H1 (cell line): ENCODE measurements around the gene GARNL3. TPM values are rescaled to one million over a fixed set of nuclear protein-coding genes. Genes with fewer than 3 reads are reported as not detected.

Experiments used
- CTCF ChIA-PET: fragments of 300-600 bp; sonication (Branson Sonifier 250); formaldehyde crosslinking; loops from one replicate; lab custom pipeline; 2021; ENCODE audit not compliant: partially characterized antibody; lab: Charles Lee
- POLR2A ChIA-PET: fragments of 300-600 bp; sonication (Branson Sonifier 250); formaldehyde crosslinking; loops from one replicate; lab custom pipeline; 2021; ENCODE audit warnings: inconsistent platforms; ENCODE audit not compliant: partially characterized antibody; lab: Charles Lee
- DNase-seq, 2 experiments: peaks; one replicate each; pipeline versions ENCODE4 v3.0.0 to v3.0.0-alpha.2; 2010 to 2022; ENCODE audit warnings: low spot score in 2 of 2, low read depth in 1 of 2, mixed read lengths in 1 of 2
- FAIRE-seq: peaks from 2 replicates; lab custom pipeline; 2011; peaks lifted over from hg19 to GRCh38; lab: Jason Lieb, UNC
- H2AFZ ChIP-seq: 2 replicates; pipeline ENCODE4 v1.8.1; 2012; ENCODE audit warnings: low read length, inconsistent platforms
- H2AK5ac ChIP-seq: 2 replicates; pipeline ENCODE4 v1.6.1; 2013; ENCODE audit warnings: low read depth, low read length
- H2BK120ac ChIP-seq: replicated peaks from 2 replicates; pipeline ENCODE3; 2013; ENCODE audit warnings: low read depth, low read length, inconsistent platforms
- H2BK12ac ChIP-seq: 2 replicates; pipeline ENCODE4 v1.6.1; 2013; ENCODE audit warnings: low read depth, low read length
- H2BK15ac ChIP-seq: 2 replicates; pipeline ENCODE4 v1.6.1; 2013; ENCODE audit warnings: low read length
- H2BK20ac ChIP-seq: 2 replicates; pipeline ENCODE4 v1.6.1; 2013; ENCODE audit warnings: low read length
- H2BK5ac ChIP-seq: 2 replicates; pipeline ENCODE4 v1.6.1; 2013; ENCODE audit warnings: low read depth, low read length
- H3K14ac ChIP-seq: 2 replicates; pipeline ENCODE4 v1.6.1; 2013; ENCODE audit warnings: inconsistent platforms; ENCODE audit not compliant: insufficient read length
- H3K18ac ChIP-seq: 2 replicates; pipeline ENCODE4 v1.6.1; 2013; ENCODE audit warnings: low read length; ENCODE audit errors: extremely low read depth
- H3K23ac ChIP-seq: 2 replicates; pipeline ENCODE4 v1.6.1; 2013; ENCODE audit warnings: inconsistent platforms; ENCODE audit not compliant: insufficient read length
- H3K23me2 ChIP-seq: 2 replicates; pipeline ENCODE4 v1.6.1; 2013; ENCODE audit warnings: low read depth, low read length
- H3K27ac ChIP-seq: 2 replicates; pipeline ENCODE4 v1.6.1; 2011; ENCODE audit warnings: low read depth, low read length, inconsistent platforms
- H3K27me3 ChIP-seq, 4 experiments: replicated peaks in 1 of 4; 1 replicate in 1 of 4; 2 replicates in 3 of 4; pipeline versions ENCODE4 v1.6.1 to v1.8.1; 2011 to 2013; ENCODE audit warnings: low read length in 3 of 4, mild to moderate bottlenecking in 3 of 4, inconsistent platforms in 2 of 4, mixed read lengths in 2 of 4, moderate library complexity in 1 of 4; ENCODE audit not compliant: control insufficient read depth in 3 of 4, insufficient read depth in 3 of 4; ENCODE audit errors: extremely low read depth in 1 of 4
- H3K36me3 ChIP-seq, 4 experiments: 2 replicates each; pipeline versions ENCODE4 v1.6.1 to v1.8.1; 2011 to 2013; ENCODE audit warnings: mild to moderate bottlenecking in 4 of 4, low read length in 3 of 4, moderate library complexity in 2 of 4, control low read depth in 1 of 4, inconsistent platforms in 1 of 4; ENCODE audit not compliant: insufficient read depth in 4 of 4, control insufficient read depth in 2 of 4
- H3K4ac ChIP-seq: replicated peaks from 2 replicates; pipeline ENCODE3; 2013; ENCODE audit warnings: low read length, low read depth, mixed read lengths, inconsistent platforms; ENCODE audit not compliant: insufficient read length
- H3K4me1 ChIP-seq, 4 experiments: replicated peaks in 1 of 4; 1 replicate in 1 of 4; 2 replicates in 3 of 4; pipeline versions ENCODE4 v1.6.1 to v1.8.1; 2011 to 2013; ENCODE audit warnings: low read length in 3 of 4, inconsistent platforms in 2 of 4, mixed read lengths in 1 of 4; ENCODE audit not compliant: insufficient read depth in 4 of 4, control insufficient read depth in 3 of 4
- H3K4me2 ChIP-seq, 2 experiments: 2 replicates each; pipeline versions ENCODE4 v1.6.1 to v1.8.1; 2011 to 2013; ENCODE audit warnings: low read depth in 2 of 2, low read length in 2 of 2, control low read depth in 1 of 2, inconsistent platforms in 1 of 2, mild to moderate bottlenecking in 1 of 2; ENCODE audit not compliant: insufficient read depth in 1 of 2
- H3K4me3 ChIP-seq, 4 experiments: fragments of 200-600, 300-600 bp in 1 of 4; sonication (generic), shearing (Covaris generic), sonication (Bioruptor Twin) in 1 of 4; 2 replicates each; pipeline versions ENCODE4 v1.5.1 to v1.8.1; 2011 to 2016; ENCODE audit warnings: low read length in 4 of 4, low read depth in 3 of 4, control low read depth in 2 of 4, inconsistent platforms in 2 of 4, mild to moderate bottlenecking in 2 of 4, mixed read lengths in 1 of 4, moderate library complexity in 1 of 4; ENCODE audit not compliant: insufficient read depth in 2 of 4; ENCODE audit errors: extremely low read depth in 1 of 4
- H3K56ac ChIP-seq: replicated peaks from 2 replicates; pipeline ENCODE3; 2013; ENCODE audit warnings: low read depth, mild to moderate bottlenecking, mixed read lengths, low read length, inconsistent platforms; ENCODE audit not compliant: insufficient read length
- H3K79me1 ChIP-seq: 2 replicates; pipeline ENCODE4 v1.6.1; 2013; ENCODE audit warnings: low read depth, low read length, control low read depth
- H3K79me2 ChIP-seq, 2 experiments: 2 replicates each; pipeline versions ENCODE4 v1.6.1 to v1.8.1; 2012 to 2013; ENCODE audit warnings: low read length in 2 of 2, mild to moderate bottlenecking in 2 of 2, inconsistent platforms in 1 of 2; ENCODE audit not compliant: insufficient read depth in 2 of 2, control insufficient read depth in 1 of 2
- H3K9ac ChIP-seq, 4 experiments: replicated peaks in 1 of 4; 1 replicate in 1 of 4; 2 replicates in 3 of 4; pipeline versions ENCODE4 v1.6.1 to v1.8.1; 2011 to 2013; ENCODE audit warnings: low read depth in 3 of 4, low read length in 3 of 4, control low read depth in 2 of 4, mild to moderate bottlenecking in 2 of 4, moderate library complexity in 2 of 4, inconsistent platforms in 1 of 4; ENCODE audit errors: extremely low read depth in 1 of 4
- H3K9me3 ChIP-seq, 2 experiments: 2 replicates each; pipeline versions ENCODE4 v1.6.1 to v1.8.1; 2012 to 2013; ENCODE audit warnings: mild to moderate bottlenecking in 2 of 2, moderate library complexity in 2 of 2, control low read depth in 1 of 2, inconsistent platforms in 1 of 2, low read depth in 1 of 2, low read length in 1 of 2, mixed read lengths in 1 of 2; ENCODE audit not compliant: insufficient read depth in 2 of 2
- H4K20me1 ChIP-seq, 2 experiments: replicated peaks in 1 of 2; 2 replicates each; pipeline versions ENCODE3 to v1.8.1; 2011 to 2013; ENCODE audit warnings: inconsistent platforms in 2 of 2, low read length in 2 of 2, mild to moderate bottlenecking in 1 of 2; ENCODE audit not compliant: insufficient read depth in 2 of 2, control insufficient read depth in 1 of 2
- H4K5ac ChIP-seq: 2 replicates; pipeline ENCODE4 v1.6.1; 2013; ENCODE audit warnings: low read length, low read depth, mixed read lengths, inconsistent platforms; ENCODE audit not compliant: insufficient read length
- H4K8ac ChIP-seq: 2 replicates; pipeline ENCODE4 v1.8.0; 2013; ENCODE audit warnings: mild to moderate bottlenecking, moderate library complexity, low read length, inconsistent platforms; ENCODE audit not compliant: insufficient read depth; ENCODE audit errors: extremely low read depth
- H4K91ac ChIP-seq: replicated peaks from 2 replicates; pipeline ENCODE3; 2013; ENCODE audit warnings: low read length, mixed read lengths, inconsistent platforms; ENCODE audit not compliant: insufficient read length
- CBX8 ChIP-seq: fragments of 300-800, 300-1000 bp; sonication (generic); IDR thresholded peaks from 2 replicates; pipeline ENCODE4 v1.7.1; 2016; ENCODE audit warnings: low read depth, low read length, borderline replicate concordance
- CHD1 ChIP-seq: IDR thresholded peaks from 2 replicates; pipeline ENCODE4 v1.6.1; 2012; ENCODE audit warnings: low read depth, low read length, improper control_type of control experiment
- CREB1 ChIP-seq: IDR thresholded peaks from 2 replicates; pipeline ENCODE4 v1.6.1; 2012; ENCODE audit warnings: inconsistent platforms
- CTBP2 ChIP-seq: IDR thresholded peaks from 2 replicates; pipeline ENCODE4 v1.7.0; 2011; ENCODE audit warnings: borderline replicate concordance, mild to moderate bottlenecking, moderate library complexity, mixed read lengths, low read length; ENCODE audit not compliant: insufficient read depth, insufficient read length
- EP300 ChIP-seq, 2 experiments: IDR thresholded peaks; 1 replicate in 1 of 2; 2 replicates in 1 of 2; pipeline ENCODE4 v1.6.1; 2011 to 2012; ENCODE audit warnings: low read depth in 2 of 2, low read length in 2 of 2, mild to moderate bottlenecking in 2 of 2, borderline replicate concordance in 1 of 2, inconsistent platforms in 1 of 2, moderate library complexity in 1 of 2
- NRF1 ChIP-seq: IDR thresholded peaks from 2 replicates; pipeline ENCODE4 v1.6.1; 2011; ENCODE audit warnings: mild to moderate bottlenecking, low read depth, low read length, improper control_type of control experiment
- PHF8 ChIP-seq: fragments of 200-600 bp; sonication (generic); conservative IDR thresholded peaks from 2 replicates; pipeline ENCODE4 v1.7.1; 2012; ENCODE audit warnings: low read depth, mild to moderate bottlenecking, inconsistent platforms, low read length, moderate library complexity
- RBBP5 ChIP-seq: IDR thresholded peaks from 2 replicates; pipeline ENCODE4 v1.7.1; 2012; ENCODE audit warnings: low read depth, mild to moderate bottlenecking, inconsistent platforms, low read length, moderate library complexity, borderline replicate concordance
- RXRA ChIP-seq: IDR thresholded peaks from 2 replicates; pipeline ENCODE4 v1.6.1; 2011; ENCODE audit warnings: low read depth, mild to moderate bottlenecking, low read length, moderate library complexity; ENCODE audit not compliant: insufficient read depth
- SIN3A ChIP-seq, 2 experiments: IDR thresholded peaks in 1 of 2; conservative IDR thresholded peaks in 1 of 2; 2 replicates each; pipeline ENCODE4 v1.6.1; 2011 to 2012; ENCODE audit warnings: low read length in 2 of 2, improper control_type of control experiment in 1 of 2, low read depth in 1 of 2, mild to moderate bottlenecking in 1 of 2
- SIX5 ChIP-seq: IDR thresholded peaks from 2 replicates; pipeline ENCODE4 v1.6.1; 2011; ENCODE audit warnings: mild to moderate bottlenecking, low read depth, low read length
- TAF7 ChIP-seq: optimal IDR thresholded peaks from 2 replicates; pipeline ENCODE3; 2011; ENCODE audit warnings: low read depth, mild to moderate bottlenecking, inconsistent platforms, low read length, moderate library complexity, borderline replicate concordance
- TBP ChIP-seq: IDR thresholded peaks from 2 replicates; pipeline ENCODE4 v1.6.1; 2011; ENCODE audit warnings: low read depth, low read length, improper control_type of control experiment
- ZNF274 ChIP-seq: IDR thresholded peaks from 2 replicates; pipeline ENCODE4 v1.7.0; 2012; ENCODE audit warnings: low read length, borderline replicate concordance; ENCODE audit errors: extremely low read depth
- WGBS, 2 experiments: shearing (Covaris generic) in 1 of 2; methylation state at CpG; one replicate each; pipeline versions ENCODE4 v1.1.6 to v1.1.7; 2013 to 2015; ENCODE audit warnings: low lambda C conversion rate in 2 of 2, mixed read lengths in 2 of 2, inconsistent platforms in 1 of 2, low coverage in 1 of 2, missing lambda C conversion rate in 1 of 2; ENCODE audit not compliant: insufficient replicate concordance in 2 of 2, insufficient coverage in 1 of 2, insufficient read length in 1 of 2; ENCODE audit errors: extremely low coverage in 1 of 2, missing lambda C conversion rate in 1 of 2; 5-methylcytosine and 5-hydroxymethylcytosine counted together
- polyA plus RNA-seq, 7 experiments: library from polyadenylated mRNA; depleted of rRNA in 3 of 7; stranded (reverse) in 5 of 7; unstranded in 2 of 7; fragments of >200 nt in 5 of 7; fragments of 200-250 nt in 2 of 7; gene quantifications; 1 replicate in 5 of 7; 2 replicates in 1 of 7; 4 replicates in 1 of 7; pipeline versions ENCODE4 v1.2.1 to v1.2.3, GENCODE V29; 2011 to 2013; ENCODE audit warnings: missing spikeins in 2 of 7, mixed read lengths in 2 of 7
- total RNA-seq: library from RNA; stranded (reverse); fragmentation: NEBNext Ultra II Directional; extraction: Animal tissue kit (Norgen Biotek cat#: 25700); gene quantifications from 2 replicates; pipeline ENCODE4 v1.2.1, GENCODE V29; 2021

GARNL3 gene
- total and polyA plus RNA-seq, 2 of the 8 experiments (the other 6 are each of a cell fraction or from before 2014, with no cell fraction given): 6.5 to 18.3 TPM

DNA sequence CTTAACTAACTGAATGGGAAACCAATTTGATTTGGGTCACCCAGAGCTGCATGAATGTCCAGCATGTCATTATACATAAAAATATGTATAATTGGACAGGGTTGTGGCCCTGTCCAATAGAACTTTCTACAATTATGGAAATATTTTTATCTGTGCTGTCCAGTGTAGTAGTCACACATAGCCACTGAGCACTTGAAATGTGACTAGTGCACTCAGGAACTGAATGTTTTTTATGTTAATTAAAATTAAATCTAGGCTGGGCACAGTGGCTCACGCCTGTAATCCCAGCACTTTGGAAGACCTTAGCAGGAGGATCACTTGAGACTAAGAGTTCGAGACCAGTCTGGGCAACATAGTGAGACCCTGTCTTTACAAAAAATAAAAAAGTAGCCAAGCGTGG lies 18.6 kb downstream of the GARNL3 start:
- Histone ChIP-seq H3K23ac (no peak overlapping the region), H2BK15ac (no peak overlapping the region), H3K9me3 (no peaks in the 10 kb centered on the region), H3K18ac (no peak overlapping the region), H3K36me3 (no peaks in the 10 kb centered on the region), H4K5ac (no peak overlapping the region), H2BK5ac (no peak overlapping the region), H3K27ac (no peak overlapping the region), H3K4me1 (peaks cover 0 to 4% (median 1%) of the 10 kb centered on the region in 4 experiments; a peak in 2 of 7 replicates), H3K9ac (no peak overlapping the region), H3K79me1 (no peaks in the 10 kb centered on the region; the same call in 1 of the 2 replicates), H2BK12ac (no peak overlapping the region), H3K27me3 (no peaks in the 10 kb centered on the region), H2AFZ (no peak overlapping the region), H3K4me2 (no peak overlapping the region), H3K79me2 (no peaks in the 10 kb centered on the region), H4K8ac (no peak overlapping the region), H2BK20ac (no peak overlapping the region), H4K91ac (no peak overlapping the region), H2BK120ac (no peak overlapping the region), H4K20me1 (peaks cover 0 to 2% of the 10 kb centered on the region in 2 experiments), H3K14ac (no peak overlapping the region), H2AK5ac (no peak overlapping the region), H3K56ac (no peak overlapping the region), H3K23me2 (no peaks in the 10 kb centered on the region), H3K4ac (no peak overlapping the region), H3K4me3 (no peak overlapping the region)
- CTCF ChIA-PET: interaction anchor here (0.6 to 0.7 kb wide), 2 partner anchors 18 to 348 kb away, joined by 3 read pairs; no protein-coding TSS in a partner anchor
- 87% methylated on average over 3 of the region's 3 CpGs; no CpG with 5 or more reads in 1 of the 2 experiments for WGBS, 2 experiments
- POLR2A ChIA-PET: no interaction called here
- DNase-seq: no peak
- no peak for FAIRE-seq
- TF ChIP-seq ZNF274: no peak
- TF ChIP-seq TBP: no peak
- no peak for TF ChIP-seq NRF1
- TF ChIP-seq CBX8: no peak
- TF ChIP-seq CTBP2: no peak
- TF ChIP-seq PHF8: no peak
- TF ChIP-seq TAF7: no peak
- no peak for TF ChIP-seq CHD1
- no peak for TF ChIP-seq EP300 (IDR thresholded peaks at IDR 0.05; ENCODE audit: borderline replicate concordance in 1 of 2, low read depth in 2 of 2, low read length in 2 of 2)
- no peak for TF ChIP-seq RXRA
- no peak for TF ChIP-seq SIX5
- TF ChIP-seq SIN3A (conservative IDR thresholded peaks at IDR 0.05 in 1 of 2, IDR thresholded peaks at IDR 0.05 in 1 of 2; ENCODE audit: low read depth in 1 of 2, low read length in 2 of 2): no peak
- TF ChIP-seq CREB1: no peak
- TF ChIP-seq RBBP5: no peak
